Retinal pigment epithelial cell (primary cell): ENCODE results near the gene FCRLB.
"Not testable (repeated sequence)": the region's sequence is repeated elsewhere in the genome, so short reads cannot be mapped to it uniquely, and the experiment has no call there.

Experiments used
- DNase-seq: peaks from one replicate; pipeline ENCODE4 v3.0.0-alpha.2; 2010; ENCODE audit warnings: low read depth
- H3K4me3 ChIP-seq: 2 replicates; pipeline ENCODE4 v1.5.1; 2011; ENCODE audit warnings: mild to moderate bottlenecking, low read length, control low read depth, moderate library complexity
- CTCF ChIP-seq: conservative IDR thresholded peaks from 2 replicates; pipeline ENCODE4 v1.5.1; 2011; ENCODE audit warnings: low read depth, low read length, control low read depth, inconsistent platforms

Gene FCRLB

GRCh38 chr1:161688946-161689345, 32.4 kb upstream of the FCRLB start:
- no peak for TF ChIP-seq CTCF
- no peak for DNase-seq
- no peak overlapping the region for H3K4me3 ChIP-seq

GRCh38 chr1:161691846-161692245, 29.5 kb upstream of the FCRLB start:
- no peak for TF ChIP-seq CTCF
- DNase-seq, result no peak
- no peak overlapping the region for H3K4me3 ChIP-seq

- DNase-seq, H3K4me3 ChIP-seq: not testable (repeated sequence)
These were observed 28.2 kb upstream of the FCRLB start for GRCh38 chr1:161693020-161693712.

- not testable (repeated sequence) for DNase-seq, H3K4me3 ChIP-seq
These were observed 23.0 kb upstream of the FCRLB start for GRCh38 chr1:161698302-161698701.

GRCh38 chr1:161702250-161702649, 19.1 kb upstream of the FCRLB start:
- DNase-seq, result no peak
- TF ChIP-seq CTCF, result no peak
- no peak overlapping the region for H3K4me3 ChIP-seq

- no peak for TF ChIP-seq CTCF
- no peak for DNase-seq
- H3K4me3 ChIP-seq, result no peak overlapping the region
These were observed 15.8 kb upstream of the FCRLB start for GRCh38 chr1:161705537-161705936.

- TF ChIP-seq CTCF, result no peak
- H3K4me3 ChIP-seq, result no peak overlapping the region
- no peak for DNase-seq
These were observed 15.2 kb upstream of the FCRLB start for GRCh38 chr1:161706113-161706481.

GRCh38 chr1:161706482-161707347, 14.6 kb upstream of the FCRLB start, which contains the start of gene FCRLA:
Gene FCRLA, plus strand, starts transcription at chr1:161707229. Its CDS starts 36 bp downstream, at chr1:161707265.
- no peak for TF ChIP-seq CTCF
- H3K4me3 ChIP-seq, result no peak within 1 kb of the TSS
- no peak for DNase-seq
